Calu3 (cell line): Measurements from ENCODE around the gene MRPL39. TPM values are rescaled to one million over a fixed set of nuclear protein-coding genes. Genes with fewer than 3 reads are reported as not detected.
"Not testable (repeated sequence)": the region's sequence is repeated elsewhere in the genome, so short reads cannot be mapped to it uniquely, and the experiment has no call there.

Source experiments
- BruUV-seq: library from RNA; stranded (reverse); fragments of 400-500 nt; replicated peaks from 2 replicates; lab custom pipeline; 2021; lab: Mats Ljungman, UMichigan
- CTCF ChIA-PET: fragments of 300-600 bp; sonication (Branson Sonifier 250); formaldehyde crosslinking; loops from one replicate; lab custom pipeline; 2022; ENCODE audit warnings: antibody characterized with exemption; lab: Charles Lee
- DNase-seq: peaks from one replicate; pipeline ENCODE4 v3.0.0; 2022
- H3K27ac Mint-ChIP-seq: one replicate; pipeline ENCODE4 v1.8.0; 2022; ENCODE audit warnings: mixed read lengths; ENCODE audit not compliant: unreplicated experiment
- H3K27me3 Mint-ChIP-seq: one replicate; pipeline ENCODE4 v1.8.0; 2022; ENCODE audit warnings: mixed read lengths; ENCODE audit not compliant: unreplicated experiment
- H3K36me3 Mint-ChIP-seq: one replicate; pipeline ENCODE4 v1.8.0; 2022; ENCODE audit warnings: mild to moderate bottlenecking, moderate library complexity, mixed read lengths; ENCODE audit not compliant: insufficient read depth, unreplicated experiment
- H3K4me1 Mint-ChIP-seq: one replicate; pipeline ENCODE4 v1.8.0; 2022; ENCODE audit warnings: mild to moderate bottlenecking, low read depth, mixed read lengths; ENCODE audit not compliant: unreplicated experiment
- H3K4me3 Mint-ChIP-seq: one replicate; pipeline ENCODE4 v1.8.0; 2022; ENCODE audit warnings: mild to moderate bottlenecking, low read depth, moderate library complexity, mixed read lengths; ENCODE audit not compliant: unreplicated experiment
- H3K9me3 Mint-ChIP-seq: one replicate; pipeline ENCODE4 v1.8.0; 2022; ENCODE audit warnings: low read depth, mixed read lengths; ENCODE audit not compliant: unreplicated experiment
- CTCF ChIP-seq: fragments of 200-600 bp; IDR thresholded peaks from one replicate; pipeline ENCODE4 v1.8.0; 2022; ENCODE audit warnings: antibody characterized with exemption; ENCODE audit not compliant: unreplicated experiment
- intact Hi-C: fragments of 100-400 bp; cut with micrococcal nuclease; formaldehyde crosslinking; loops from one replicate; pipeline ENCODE4 v1.10.0; 2022; ENCODE audit not compliant: unreplicated experiment
- total RNA-seq: library from RNA; stranded (reverse); gene quantifications from 2 replicates; pipeline ENCODE4 v1.2.3, GENCODE V29; 2022

Gene MRPL39
- total RNA-seq, 1 experiment from 2014 or later: 20.0 TPM

- BruUV-seq: no TSS peak
- no peak for DNase-seq
- peaks cover 62% of the 10 kb centered on the region for H3K27me3 Mint-ChIP-seq
- no peak overlapping the region for H3K27ac Mint-ChIP-seq
- peaks cover 7% of the 10 kb centered on the region for H3K4me1 Mint-ChIP-seq
- no peaks in the 10 kb centered on the region for H3K36me3 Mint-ChIP-seq
- no peaks in the 10 kb centered on the region for H3K9me3 Mint-ChIP-seq
- H3K4me3 Mint-ChIP-seq: no peak overlapping the region
- TF ChIP-seq CTCF: no peak
- CTCF ChIA-PET: interaction anchor here (0.7 kb wide), 1 partner anchor 361 kb away, joined by 3 read pairs; no protein-coding TSS in a partner anchor
- intact Hi-C loops: no loop called here
Measured at GRCh38 chr21:25635310-25635709, 28.0 kb upstream of the MRPL39 start.

GRCh38 chr21:25632296-25632695, 25.0 kb upstream of the MRPL39 start:
- Mint-ChIP-seq H3K4me3 (no peak overlapping the region), H3K27ac (no peak overlapping the region), H3K36me3 (no peaks in the 10 kb centered on the region), H3K4me1 (no peaks in the 10 kb centered on the region), H3K9me3 (no peaks in the 10 kb centered on the region), H3K27me3 (peaks cover 47% of the 10 kb centered on the region)
- intact Hi-C loops: no loop called here
- no TSS peak for BruUV-seq
- no peak for DNase-seq
- no peak for TF ChIP-seq CTCF
- CTCF ChIA-PET: no interaction called here

GRCh38 chr21:25626757-25627156, 19.5 kb upstream of the MRPL39 start:
- H3K4me1 Mint-ChIP-seq: no peaks in the 10 kb centered on the region
- no TSS peak for BruUV-seq
- no peaks in the 10 kb centered on the region for H3K36me3 Mint-ChIP-seq
- H3K9me3 Mint-ChIP-seq: no peaks in the 10 kb centered on the region
- peaks cover 15% of the 10 kb centered on the region for H3K27me3 Mint-ChIP-seq
- DNase-seq: no peak
- no peak overlapping the region for H3K27ac Mint-ChIP-seq
- H3K4me3 Mint-ChIP-seq: no peak overlapping the region
- CTCF ChIA-PET: interaction anchor here (0.5 kb wide), 1 partner anchor 75 kb away, joined by 7 read pairs; no protein-coding TSS in a partner anchor
- no peak for TF ChIP-seq CTCF
- intact Hi-C loops: no loop called here

- H3K4me1 Mint-ChIP-seq, H3K4me3 Mint-ChIP-seq, DNase-seq, H3K27ac Mint-ChIP-seq, H3K9me3 Mint-ChIP-seq, H3K36me3 Mint-ChIP-seq, BruUV-seq, intact Hi-C loops: not testable (repeated sequence)
- peaks cover 15% of the 10 kb centered on the region for H3K27me3 Mint-ChIP-seq
- CTCF ChIA-PET: interaction anchor here (0.5 kb wide), 1 partner anchor 76 kb away, joined by 7 read pairs; no protein-coding TSS in a partner anchor
Measured at GRCh38 chr21:25625776-25626555, 18.7 kb upstream of the MRPL39 start.

- Mint-ChIP-seq H3K9me3 (no peaks in the 10 kb centered on the region), H3K27ac (no peak overlapping the region), H3K36me3 (no peaks in the 10 kb centered on the region), H3K4me1 (no peaks in the 10 kb centered on the region), H3K4me3 (no peak overlapping the region), H3K27me3 (peaks cover 7% of the 10 kb centered on the region)
- no TSS peak for BruUV-seq
- no peak for DNase-seq
- TF ChIP-seq CTCF: no peak
- CTCF ChIA-PET: interaction anchor here (0.5 kb wide), 1 partner anchor 160 kb away, joined by 3 read pairs; no protein-coding TSS in a partner anchor
- intact Hi-C loops: no loop called here
Measured at GRCh38 chr21:25625036-25625435, 17.8 kb upstream of the MRPL39 start.
